Lower lobe of right lung (tissue), 2 donors: ENCODE measurements around the gene CYBRD1. TPM values are rescaled to one million over a fixed set of nuclear protein-coding genes. Genes with fewer than 3 reads are reported as not detected.

Source experiments
- ATAC-seq, 2 donors: fragments of 200-7000 bp; cut with Tn5 transposase; one replicate each; pipeline ENCODE4 v1.9.1; 2020 to 2022; ENCODE audit warnings: mild to moderate bottlenecking in 2 of 2, moderate library complexity in 2 of 2
- DNase-seq: peaks from one replicate; pipeline ENCODE4 v3.0.0-alpha.2; 2020
- H3K27ac ChIP-seq: fragments of 200-600 bp; one replicate; pipeline ENCODE4 v1.8.0; 2022
- H3K27me3 ChIP-seq: fragments of 200-600 bp; one replicate; pipeline ENCODE4 v1.8.0; 2022; ENCODE audit warnings: low read depth
- H3K36me3 ChIP-seq: fragments of 200-600 bp; one replicate; pipeline ENCODE4 v1.8.0; 2022; ENCODE audit warnings: mild to moderate bottlenecking
- H3K4me1 ChIP-seq: fragments of 200-600 bp; one replicate; pipeline ENCODE4 v1.8.0; 2022
- H3K4me3 ChIP-seq: fragments of 200-600 bp; one replicate; pipeline ENCODE4 v1.8.0; 2022; ENCODE audit warnings: mild to moderate bottlenecking
- H3K9me3 ChIP-seq: fragments of 200-600 bp; one replicate; pipeline ENCODE4 v1.8.0; 2022
- intact Hi-C: fragments of 100-400 bp; cut with DNase I; formaldehyde crosslinking; loops from one replicate; pipeline ENCODE4 v1.11.0; 2022
- total RNA-seq: library from RNA; stranded (reverse); fragmentation: NEBNext Ultra II Directional; extraction: Animal tissue kit (Norgen Biotek cat#: 25700); gene quantifications from one replicate; pipeline ENCODE4 v1.2.1, GENCODE V29; 2021
- TF ChIP-seq, protein P1 (sequence below): fragments of 200-600 bp; IDR thresholded peaks from one replicate; pipeline ENCODE4 v1.8.0; 2022; ENCODE audit warnings: antibody characterized with exemption, mild to moderate bottlenecking
- donor health status: DM: no; HTN: yes; CAD: no; lungs with severe emphysema.

Gene CYBRD1
- total RNA-seq, 1 donor from 2014 or later = 262 TPM

DNA sequence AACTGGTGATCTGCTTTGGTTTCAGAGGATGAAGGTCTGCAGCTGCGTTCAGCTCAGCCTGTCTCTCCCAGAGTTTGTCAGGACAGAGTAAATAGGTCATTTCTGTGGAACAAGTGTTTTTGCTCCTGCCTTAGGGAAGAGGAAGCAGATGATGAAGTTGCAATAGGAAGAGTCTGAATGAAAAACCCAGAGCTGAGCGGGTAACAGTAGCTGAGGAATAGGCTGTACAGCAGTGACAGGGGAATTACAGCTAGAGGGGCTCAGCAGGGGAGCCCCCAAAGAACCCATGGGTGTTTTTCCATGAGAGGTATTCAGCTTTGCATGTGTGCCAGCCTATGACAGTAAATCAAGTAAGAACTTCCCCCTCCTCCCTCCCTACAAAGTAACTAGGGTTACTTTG is 10.3 kb upstream of the CYBRD1 start:
- DNase-seq (no peak), ATAC-seq (no peak)
- Histone ChIP-seq H3K4me3 (no peak overlapping the region), H3K36me3 (no peaks in the 10 kb centered on the region), H3K9me3 (no peaks in the 10 kb centered on the region), H3K4me1 (no peaks in the 10 kb centered on the region), H3K27ac (no peak overlapping the region), H3K27me3 (no peaks in the 10 kb centered on the region)
- TF ChIP-seq, protein P1, sequence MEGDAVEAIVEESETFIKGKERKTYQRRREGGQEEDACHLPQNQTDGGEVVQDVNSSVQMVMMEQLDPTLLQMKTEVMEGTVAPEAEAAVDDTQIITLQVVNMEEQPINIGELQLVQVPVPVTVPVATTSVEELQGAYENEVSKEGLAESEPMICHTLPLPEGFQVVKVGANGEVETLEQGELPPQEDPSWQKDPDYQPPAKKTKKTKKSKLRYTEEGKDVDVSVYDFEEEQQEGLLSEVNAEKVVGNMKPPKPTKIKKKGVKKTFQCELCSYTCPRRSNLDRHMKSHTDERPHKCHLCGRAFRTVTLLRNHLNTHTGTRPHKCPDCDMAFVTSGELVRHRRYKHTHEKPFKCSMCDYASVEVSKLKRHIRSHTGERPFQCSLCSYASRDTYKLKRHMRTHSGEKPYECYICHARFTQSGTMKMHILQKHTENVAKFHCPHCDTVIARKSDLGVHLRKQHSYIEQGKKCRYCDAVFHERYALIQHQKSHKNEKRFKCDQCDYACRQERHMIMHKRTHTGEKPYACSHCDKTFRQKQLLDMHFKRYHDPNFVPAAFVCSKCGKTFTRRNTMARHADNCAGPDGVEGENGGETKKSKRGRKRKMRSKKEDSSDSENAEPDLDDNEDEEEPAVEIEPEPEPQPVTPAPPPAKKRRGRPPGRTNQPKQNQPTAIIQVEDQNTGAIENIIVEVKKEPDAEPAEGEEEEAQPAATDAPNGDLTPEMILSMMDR = no peak
- intact Hi-C loops = no loop called here

- DNase-seq (no peak), ATAC-seq (no peak)
- Histone ChIP-seq H3K4me1 (no peaks in the 10 kb centered on the region), H3K27me3 (no peaks in the 10 kb centered on the region), H3K4me3 (no peak overlapping the region), H3K27ac (no peak overlapping the region), H3K9me3 (no peaks in the 10 kb centered on the region), H3K36me3 (no peaks in the 10 kb centered on the region)
- TF ChIP-seq, protein P1 = no peak
- intact Hi-C loops = no loop called here
Observed at GRCh38 chr2:171512683-171513195, 9.5 kb upstream of the CYBRD1 start.

DNA sequence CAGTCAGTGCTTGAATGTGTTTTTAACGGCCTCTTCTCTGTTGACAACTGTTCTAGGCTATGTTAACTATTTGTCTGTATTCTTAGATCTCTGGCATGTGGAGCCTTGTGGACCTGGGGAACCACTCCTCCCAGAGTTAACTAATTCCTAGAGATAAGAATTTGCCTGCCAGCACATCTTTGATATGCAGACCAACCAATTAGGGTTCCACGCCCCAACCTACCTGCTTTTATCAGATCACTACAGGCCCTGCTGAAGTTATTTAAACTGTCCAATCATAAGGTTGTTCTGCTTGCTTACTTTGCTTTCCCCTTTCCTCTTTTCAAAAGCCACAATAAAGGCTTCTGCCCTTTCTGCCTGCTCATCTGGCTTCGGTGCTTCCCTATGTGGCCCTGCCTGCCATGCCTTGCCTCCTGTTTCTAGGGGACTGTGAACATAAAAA is 8.5 kb upstream of the CYBRD1 start:
- TF ChIP-seq, protein P1 = no peak
- DNase-seq = no peak
- H3K9me3 ChIP-seq = no peaks in the 10 kb centered on the region
- H3K27me3 ChIP-seq = no peaks in the 10 kb centered on the region
- no peak for ATAC-seq
- intact Hi-C loops = no loop called here
- no peak overlapping the region for H3K27ac ChIP-seq
- H3K36me3 ChIP-seq = no peaks in the 10 kb centered on the region
- no peaks in the 10 kb centered on the region for H3K4me1 ChIP-seq
- H3K4me3 ChIP-seq = no peak overlapping the region

GRCh38 chr2:171514908-171515582 is 7.2 kb upstream of the CYBRD1 start:
- Histone ChIP-seq H3K4me3 (no peak overlapping the region), H3K4me1 (no peaks in the 10 kb centered on the region), H3K27ac (no peak overlapping the region), H3K36me3 (no peaks in the 10 kb centered on the region), H3K9me3 (no peaks in the 10 kb centered on the region), H3K27me3 (no peaks in the 10 kb centered on the region)
- intact Hi-C loops = no loop called here
- ATAC-seq (no peak), DNase-seq (no peak)
- TF ChIP-seq, protein P1 = no peak

DNA sequence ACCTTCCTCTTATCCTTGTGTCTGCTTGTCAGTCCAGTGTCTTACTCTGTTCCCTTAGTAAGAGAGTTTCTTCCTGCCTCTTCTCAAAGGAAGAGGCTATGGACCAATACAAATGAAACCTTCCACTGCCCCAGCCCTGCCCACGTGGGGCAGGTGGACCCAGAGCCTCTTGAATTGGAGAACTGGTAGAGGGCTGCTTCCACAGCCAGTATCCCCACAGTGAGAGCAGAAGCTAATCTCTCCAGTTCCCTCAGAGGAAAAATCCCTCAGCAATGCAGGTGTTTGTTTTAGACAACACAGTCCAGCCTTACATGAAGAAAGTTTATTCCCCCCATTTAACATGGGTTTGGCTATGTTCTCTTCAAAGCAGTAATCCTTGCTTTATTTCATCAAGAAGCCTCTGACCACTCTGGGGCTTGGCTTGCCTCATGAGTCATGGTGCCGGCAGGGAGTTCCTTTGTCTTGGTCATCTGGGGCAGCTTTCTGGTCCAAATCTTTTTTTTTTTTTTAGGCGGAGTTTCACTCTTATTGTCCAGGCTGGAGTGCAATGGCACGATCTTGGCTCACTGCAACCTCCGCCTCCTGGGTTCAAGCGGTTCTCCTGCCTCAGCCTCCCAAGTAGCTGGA is 6.5 kb upstream of the CYBRD1 start:
- TF ChIP-seq, protein P1 = no peak
- no peaks in the 10 kb centered on the region for H3K36me3 ChIP-seq
- H3K27ac ChIP-seq = no peak overlapping the region
- no peak overlapping the region for H3K4me3 ChIP-seq
- DNase-seq (no peak), ATAC-seq (no peak)
- peaks cover 5% of the 10 kb centered on the region for H3K4me1 ChIP-seq
- intact Hi-C loops = no loop called here
- no peaks in the 10 kb centered on the region for H3K27me3 ChIP-seq
- H3K9me3 ChIP-seq = no peaks in the 10 kb centered on the region
